Thymus (tissue), 11 donors: ENCODE data around the gene SMIM29. TPM values are rescaled to one million over a fixed set of nuclear protein-coding genes. Genes with fewer than 3 reads are reported as not detected.

Source experiments
- DNase-seq, 9 donors: peaks; one replicate each; pipeline ENCODE4 v3.0.0-alpha.2; 2013; ENCODE audit warnings: low spot score in 9 of 9, low read depth in 6 of 9, missing footprints in 1 of 9
- H3K27ac ChIP-seq, 2 donors: one replicate each; pipeline ENCODE4 v1.5.1; 2013; ENCODE audit warnings: control low read depth in 1 of 2, low read depth in 1 of 2, low read length in 1 of 2, mild to moderate bottlenecking in 1 of 2, moderate library complexity in 1 of 2
- H3K27me3 ChIP-seq, 2 donors: one replicate each; pipeline ENCODE4 v1.5.1; 2013; ENCODE audit warnings: low read length in 1 of 2; ENCODE audit not compliant: control insufficient read depth in 2 of 2, insufficient read depth in 1 of 2
- H3K36me3 ChIP-seq, 2 donors: one replicate each; pipeline ENCODE4 v1.5.1; 2013; ENCODE audit warnings: low read length in 1 of 2, mild to moderate bottlenecking in 1 of 2, moderate library complexity in 1 of 2; ENCODE audit not compliant: control insufficient read depth in 2 of 2, insufficient read depth in 2 of 2
- H3K4me1 ChIP-seq, 2 donors: one replicate each; pipeline ENCODE4 v1.5.1; 2013; ENCODE audit warnings: low read length in 2 of 2; ENCODE audit not compliant: control insufficient read depth in 2 of 2, insufficient read depth in 2 of 2
- H3K4me3 ChIP-seq, 2 donors: one replicate each; pipeline ENCODE4 v1.5.1; 2013; ENCODE audit warnings: low read length in 2 of 2, control low read depth in 1 of 2, mild to moderate bottlenecking in 1 of 2
- H3K9me3 ChIP-seq, 2 donors: one replicate each; pipeline ENCODE4 v1.5.1; 2013; ENCODE audit warnings: low read length in 1 of 2, mild to moderate bottlenecking in 1 of 2; ENCODE audit not compliant: control insufficient read depth in 2 of 2, insufficient read depth in 1 of 2
- WGBS: extraction: QIAGEN DNeasy Blood & Tissue Kit; methylation state at CpG from one replicate; pipeline ENCODE4 v1.1.7; 2013; 5-methylcytosine and 5-hydroxymethylcytosine counted together
- polyA plus RNA-seq: library from polyadenylated mRNA; stranded (reverse); fragments of 200-250 nt; gene quantifications from one replicate; pipeline ENCODE4 v1.2.3, GENCODE V29; 2013
- total RNA-seq: library from RNA; stranded (reverse); fragments of 120-200 nt; gene quantifications from one replicate; pipeline ENCODE4 v1.2.4, GENCODE V29; 2013
- donor health status: healthy.

SMIM29 gene
- total and polyA plus RNA-seq, 2 donors: 16.4 to 43.3 TPM

GRCh38 chr6:34281702-34282334 is 33.0 kb upstream of the SMIM29 start:
- Histone ChIP-seq H3K9me3 (no peaks in the 10 kb centered on the region), H3K27me3 (no peaks in the 10 kb centered on the region), H3K36me3 (peaks cover 6 to 10% of the 10 kb centered on the region in 2 donors), H3K4me1 (peaks cover 0 to 15% of the 10 kb centered on the region in 2 donors), H3K27ac (no peak overlapping the region), H3K4me3 (no peak overlapping the region)
- 97% methylated on average over 6 of the region's 6 CpGs for WGBS
- no peak for DNase-seq

GRCh38 chr6:34280216-34280615 is 31.4 kb upstream of the SMIM29 start:
- Histone ChIP-seq H3K4me3 (no peak overlapping the region), H3K4me1 (peaks cover 0 to 15% of the 10 kb centered on the region in 2 donors), H3K36me3 (peaks cover 6 to 10% of the 10 kb centered on the region in 2 donors), H3K9me3 (no peaks in the 10 kb centered on the region), H3K27ac (no peak overlapping the region), H3K27me3 (no peaks in the 10 kb centered on the region)
- no peak for DNase-seq
- 97% methylated on average over 4 of the region's 4 CpGs for WGBS

- 77% methylated on average over 5 of the region's 5 CpGs for WGBS
- Histone ChIP-seq H3K27me3 (no peaks in the 10 kb centered on the region), H3K36me3 (peaks cover 6 to 10% of the 10 kb centered on the region in 2 donors), H3K27ac (no peak overlapping the region), H3K9me3 (no peaks in the 10 kb centered on the region), H3K4me3 (no peak overlapping the region), H3K4me1 (peaks cover 0 to 6% of the 10 kb centered on the region in 2 donors)
- DNase-seq: no peak
Observed at GRCh38 chr6:34278833-34279232, 30.0 kb upstream of the SMIM29 start.

- 97% methylated on average over 4 of the region's 4 CpGs for WGBS
Observed at GRCh38 chr6:34277763-34278112, 28.9 kb upstream of the SMIM29 start.

GRCh38 chr6:34276881-34277762 is 28.3 kb upstream of the SMIM29 start:
- Histone ChIP-seq H3K36me3 (peaks cover 4 to 10% of the 10 kb centered on the region in 2 donors), H3K4me3 (no peak overlapping the region), H3K27ac (no peak overlapping the region), H3K27me3 (no peaks in the 10 kb centered on the region), H3K9me3 (no peaks in the 10 kb centered on the region), H3K4me1 (peaks cover 0 to 5% of the 10 kb centered on the region in 2 donors)
- WGBS: 94% methylated on average over 10 of the region's 10 CpGs
- no peak for DNase-seq

More at GRCh38 chr6:34277763-34278112, 28.9 kb upstream of the SMIM29 start:
- H3K4me1 ChIP-seq: peaks cover 0 to 4% of the 10 kb centered on the region in 2 donors
- no peak for DNase-seq
- peaks cover 4 to 10% of the 10 kb centered on the region in 2 donors for H3K36me3 ChIP-seq
- H3K4me3 ChIP-seq: no peak overlapping the region
- H3K9me3 ChIP-seq: no peaks in the 10 kb centered on the region
- no peaks in the 10 kb centered on the region for H3K27me3 ChIP-seq
- H3K27ac ChIP-seq: no peak overlapping the region

GRCh38 chr6:34276191-34276590 is 27.4 kb upstream of the SMIM29 start:
- H3K36me3 ChIP-seq: peaks cover 4 to 10% of the 10 kb centered on the region in 2 donors
- no peaks in the 10 kb centered on the region for H3K9me3 ChIP-seq
- WGBS: over 99% methylated on average over 5 of the region's 5 CpGs
- no peak overlapping the region for H3K4me3 ChIP-seq
- no peaks in the 10 kb centered on the region for H3K27me3 ChIP-seq
- DNase-seq: no peak
- H3K4me1 ChIP-seq: peaks cover 0 to 6% of the 10 kb centered on the region in 2 donors
- no peak overlapping the region for H3K27ac ChIP-seq

- no peak overlapping the region for H3K27ac ChIP-seq
- no peak overlapping the region for H3K4me3 ChIP-seq
- H3K4me1 ChIP-seq: peaks cover 0 to 6% of the 10 kb centered on the region in 2 donors
- H3K9me3 ChIP-seq: no peaks in the 10 kb centered on the region
- H3K36me3 ChIP-seq: peaks cover 4 to 10% of the 10 kb centered on the region in 2 donors
- no peaks in the 10 kb centered on the region for H3K27me3 ChIP-seq
- no peak for DNase-seq
- WGBS: 99% methylated on average over 3 of the region's 3 CpGs
Observed at GRCh38 chr6:34275128-34275804, 26.5 kb upstream of the SMIM29 start.

- DNase-seq: no peak
- H3K27ac ChIP-seq: no peak overlapping the region
- H3K4me1 ChIP-seq: peaks cover 0 to 6% of the 10 kb centered on the region in 2 donors
Observed at GRCh38 chr6:34274129-34274528, 25.3 kb upstream of the SMIM29 start.

More at GRCh38 chr6:34274129-34274528, 25.3 kb upstream of the SMIM29 start:
- H3K4me3 ChIP-seq: no peak overlapping the region
- peaks cover 4% of the 10 kb centered on the region in 2 donors for H3K36me3 ChIP-seq
- no peaks in the 10 kb centered on the region for H3K9me3 ChIP-seq
- no peaks in the 10 kb centered on the region for H3K27me3 ChIP-seq
- WGBS: 97% methylated on average over 1 of the region's 1 CpG
